ENCODE data around the gene RNF166.

The RNF166 gene

DNA sequence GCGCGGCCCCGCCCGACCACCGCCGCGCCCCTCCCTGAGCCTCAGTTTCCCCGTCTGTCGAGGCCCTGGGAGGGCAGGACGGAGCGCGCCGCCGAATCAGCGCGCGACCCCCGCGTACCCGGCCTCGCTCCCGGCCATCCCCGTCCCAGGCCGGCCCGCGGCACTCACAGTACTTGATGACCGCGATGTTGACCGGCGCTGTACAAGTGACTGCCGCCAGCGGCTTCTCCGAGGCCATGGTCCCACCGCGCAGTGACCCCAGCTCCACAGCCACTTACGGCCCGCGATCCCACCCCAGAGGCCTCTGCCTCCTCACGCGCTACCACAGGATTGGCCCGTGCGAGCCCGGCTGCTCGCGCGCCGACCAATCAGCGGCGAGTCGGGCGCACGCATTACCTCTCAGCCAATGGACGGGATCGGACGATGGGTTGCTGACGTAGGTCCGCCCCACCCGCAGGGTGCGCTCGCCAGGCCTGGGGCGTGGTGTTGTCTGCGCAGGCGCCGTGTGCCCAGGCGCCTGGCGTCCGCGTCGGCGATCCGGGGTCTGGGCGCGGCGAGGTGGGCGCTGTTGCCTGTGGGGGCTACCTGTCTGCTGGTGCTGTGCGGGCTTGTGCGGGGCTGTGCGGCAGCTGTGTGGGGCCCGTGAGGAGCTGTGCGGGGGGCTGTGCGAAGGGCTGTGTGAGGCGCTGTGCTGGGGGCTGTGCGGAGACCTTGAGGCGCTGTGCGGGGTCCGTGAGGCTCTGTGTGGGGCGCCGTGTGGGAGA lies 43.2 kb downstream of the RNF166 start, which contains the start of gene MVD:
MVD (minus strand) TSS at position 249 of the 764 bp plus-strand sequence; CDS start at position 238, 11 bp downstream.
- ChIA-PET CTCF (interaction anchor here (1.2 to 2.0 kb wide), 5 partner anchors 10 to 195 kb away, joined by 3 to 6 read pairs (median 3); no protein-coding TSS in a partner anchor), POLR2A (interaction anchor here (0.6 to 1.1 kb wide), 5 partner anchors 13 to 195 kb away, joined by 3 read pairs; no protein-coding TSS in a partner anchor)
- TF ChIP-seq, protein P1, sequence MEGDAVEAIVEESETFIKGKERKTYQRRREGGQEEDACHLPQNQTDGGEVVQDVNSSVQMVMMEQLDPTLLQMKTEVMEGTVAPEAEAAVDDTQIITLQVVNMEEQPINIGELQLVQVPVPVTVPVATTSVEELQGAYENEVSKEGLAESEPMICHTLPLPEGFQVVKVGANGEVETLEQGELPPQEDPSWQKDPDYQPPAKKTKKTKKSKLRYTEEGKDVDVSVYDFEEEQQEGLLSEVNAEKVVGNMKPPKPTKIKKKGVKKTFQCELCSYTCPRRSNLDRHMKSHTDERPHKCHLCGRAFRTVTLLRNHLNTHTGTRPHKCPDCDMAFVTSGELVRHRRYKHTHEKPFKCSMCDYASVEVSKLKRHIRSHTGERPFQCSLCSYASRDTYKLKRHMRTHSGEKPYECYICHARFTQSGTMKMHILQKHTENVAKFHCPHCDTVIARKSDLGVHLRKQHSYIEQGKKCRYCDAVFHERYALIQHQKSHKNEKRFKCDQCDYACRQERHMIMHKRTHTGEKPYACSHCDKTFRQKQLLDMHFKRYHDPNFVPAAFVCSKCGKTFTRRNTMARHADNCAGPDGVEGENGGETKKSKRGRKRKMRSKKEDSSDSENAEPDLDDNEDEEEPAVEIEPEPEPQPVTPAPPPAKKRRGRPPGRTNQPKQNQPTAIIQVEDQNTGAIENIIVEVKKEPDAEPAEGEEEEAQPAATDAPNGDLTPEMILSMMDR (IDR thresholded peaks at IDR 0.05; ENCODE audit: insufficient read depth, low read length, missing control alignments), result no peak
- DNase-seq (ENCODE audit: low read depth, low spot score), result peak; percentile 77
- H3K4me3 ChIP-seq (ENCODE audit: low read depth, low read length), result peak within 1 kb of the TSS; percentile 98

DNA sequence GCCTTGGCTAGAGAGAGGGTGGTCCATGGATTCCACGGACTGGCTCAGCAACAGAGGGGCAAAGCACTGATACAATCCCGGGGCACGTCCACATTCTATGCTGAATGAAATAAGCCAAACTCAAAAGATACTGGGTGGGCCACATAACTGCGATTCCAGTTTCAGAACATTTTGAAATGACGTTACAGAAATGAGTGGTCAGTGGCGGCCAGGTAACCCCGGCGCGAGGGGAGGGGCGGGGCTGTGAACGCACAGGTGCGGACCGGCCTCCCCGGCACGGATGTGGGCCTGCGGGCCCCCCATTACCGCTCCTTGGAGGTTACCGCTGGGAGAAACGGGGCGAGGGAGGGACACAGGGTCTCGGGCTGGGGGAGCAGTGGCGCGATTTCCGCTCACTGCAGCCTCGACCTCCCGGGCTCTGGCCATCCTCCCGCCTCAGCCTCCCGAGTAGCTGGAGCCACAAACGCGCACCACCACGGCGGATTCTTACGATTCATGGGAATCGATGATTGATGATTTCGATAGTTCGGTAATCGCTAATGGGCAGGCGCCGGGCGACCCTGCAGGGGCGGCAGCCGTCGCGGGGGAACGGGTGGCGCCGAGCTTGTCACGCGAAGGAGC lies 43.9 kb downstream of the RNF166 start:
- TF ChIP-seq, protein P1 (IDR thresholded peaks at IDR 0.05; ENCODE audit: insufficient read depth, low read length, missing control alignments), result no peak
- ChIA-PET CTCF (interaction anchor here (1.2 to 1.4 kb wide), 2 partner anchors 11 to 196 kb away, joined by 3 read pairs; no protein-coding TSS in a partner anchor), POLR2A (interaction anchor here (0.6 to 1.1 kb wide), 5 partner anchors 12 to 195 kb away, joined by 3 read pairs; no protein-coding TSS in a partner anchor)
- H3K4me3 ChIP-seq (ENCODE audit: low read depth, low read length), result peak overlapping the region; percentile 98
- no peak for DNase-seq (ENCODE audit: low read depth, low spot score)

DNA sequence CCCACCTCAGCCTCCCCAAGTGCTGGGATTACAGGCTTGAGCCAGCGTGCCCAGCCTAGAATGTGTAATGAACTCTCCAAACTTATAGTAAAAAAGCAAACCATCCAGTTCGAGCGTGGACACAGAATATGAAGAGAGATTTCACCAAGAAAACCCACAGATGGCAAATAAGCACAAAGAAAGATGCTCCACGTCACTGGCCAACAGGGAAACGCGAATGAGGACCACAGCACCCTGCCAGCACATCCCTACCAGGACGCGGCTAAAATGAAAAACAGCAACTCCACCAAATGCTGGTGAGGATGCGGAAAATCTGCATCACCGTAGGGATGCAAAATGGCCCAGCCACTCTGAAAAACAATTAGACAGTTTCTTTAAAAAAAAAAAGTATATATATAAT lies 44.7 kb downstream of the RNF166 start:
- TF ChIP-seq, protein P1 (IDR thresholded peaks at IDR 0.05; ENCODE audit: insufficient read depth, low read length, missing control alignments), result no peak
- H3K4me3 ChIP-seq (ENCODE audit: low read depth, low read length), result 0 out of 2 replicates have a peak overlapping the region, but pooled peaks have one; percentile 6
- POLR2A ChIA-PET, result no interaction called here
- CTCF ChIA-PET, result no interaction called here
- DNase-seq (ENCODE audit: low read depth, low spot score), result no peak

DNA sequence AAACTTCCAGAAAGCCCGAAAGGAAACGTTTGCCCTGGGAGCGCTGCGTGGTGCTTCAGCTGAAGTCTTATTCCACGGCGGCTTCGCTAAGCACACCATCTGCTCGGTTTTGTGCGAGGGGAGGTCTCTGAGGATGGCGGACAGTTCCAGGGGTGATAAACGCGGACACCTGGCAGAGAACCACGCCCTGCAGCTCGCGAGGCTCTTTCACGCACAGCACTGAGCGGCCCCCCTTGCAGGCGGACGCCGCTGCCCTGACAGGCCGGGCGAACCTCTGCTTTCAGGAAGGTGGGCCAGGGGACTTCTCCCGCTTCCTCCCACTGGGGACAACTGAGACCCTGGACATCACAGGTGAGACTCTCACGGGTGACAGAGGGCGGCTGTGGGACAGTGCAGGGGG lies 47.0 kb downstream of the RNF166 start:
- POLR2A ChIA-PET, result no interaction called here
- CTCF ChIA-PET, result no interaction called here
- no peak overlapping the region for H3K4me3 ChIP-seq (ENCODE audit: low read depth, low read length)
- TF ChIP-seq, protein P1 (IDR thresholded peaks at IDR 0.05; ENCODE audit: insufficient read depth, low read length, missing control alignments), result no peak
- DNase-seq (ENCODE audit: low read depth, low spot score), result no peak

DNA sequence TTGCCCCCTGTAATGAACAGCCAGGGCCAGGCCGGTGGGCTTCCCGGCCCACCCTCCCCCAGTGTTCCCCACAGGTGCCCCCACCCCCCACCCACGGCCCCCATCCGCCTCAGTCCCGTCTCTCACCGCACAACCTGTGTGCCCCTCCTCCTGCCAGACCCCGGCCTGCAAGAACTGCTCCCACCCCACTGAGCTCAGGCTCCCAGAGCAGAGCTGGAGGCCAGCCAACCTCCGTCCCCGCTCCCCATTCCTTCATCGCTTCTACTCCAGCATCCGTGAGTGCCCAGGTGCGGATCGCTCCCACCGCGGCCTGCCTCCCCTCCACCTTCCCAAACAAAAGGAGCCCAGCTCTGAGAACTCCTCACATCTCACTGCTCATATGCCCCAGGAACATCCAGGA lies 47.5 kb downstream of the RNF166 start:
- ChIA-PET POLR2A (no interaction called here), CTCF (no interaction called here)
- TF ChIP-seq, protein P1 (IDR thresholded peaks at IDR 0.05; ENCODE audit: insufficient read depth, low read length, missing control alignments), result no peak
- DNase-seq (ENCODE audit: low read depth, low spot score), result no peak
- no peak overlapping the region for H3K4me3 ChIP-seq (ENCODE audit: low read depth, low read length)

DNA sequence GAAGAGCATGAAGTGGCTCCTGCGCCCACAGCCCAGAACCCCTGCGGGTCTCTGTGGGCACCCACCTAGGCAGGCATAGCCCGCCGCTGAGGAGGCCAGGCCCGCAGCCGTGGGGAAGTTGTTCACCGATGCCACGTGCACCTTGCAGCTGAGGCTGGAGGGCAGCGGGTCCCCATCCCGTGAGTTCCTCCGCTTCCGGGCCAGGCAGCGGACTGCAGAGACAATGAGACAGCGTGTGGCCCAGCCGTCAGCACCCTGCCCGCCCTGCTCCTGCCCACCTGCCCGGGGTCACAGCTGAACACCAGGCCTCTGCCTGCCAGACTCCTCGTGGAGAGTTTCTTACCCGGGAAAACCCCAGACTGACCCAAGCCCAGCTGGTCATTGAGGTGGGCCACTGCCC lies 48.8 kb downstream of the RNF166 start:
- TF ChIP-seq, protein P1 (IDR thresholded peaks at IDR 0.05; ENCODE audit: insufficient read depth, low read length, missing control alignments), result no peak
- POLR2A ChIA-PET, result no interaction called here
- CTCF ChIA-PET, result no interaction called here
- no peak for DNase-seq (ENCODE audit: low read depth, low spot score)
- no peak overlapping the region for H3K4me3 ChIP-seq (ENCODE audit: low read depth, low read length)

Data from AG04449 (cell line).